Lower leg skin (tissue), 4 donors: Measurements from ENCODE around the gene LMO3. TPM values are rescaled to one million over a fixed set of nuclear protein-coding genes. Genes with fewer than 3 reads are reported as not detected.

Experiments used
- DNase-seq, 2 donors: peaks; one replicate each; pipeline ENCODE4 v3.0.0-alpha.2; 2019; ENCODE audit warnings: low spot score in 2 of 2
- H3K4me3 ChIP-seq: fragments of 200-600 bp; sonication (generic); 2 replicates; pipeline ENCODE4 v1.5.1; 2017; ENCODE audit warnings: mild to moderate bottlenecking, low read depth; ENCODE audit not compliant: poor library complexity, severe bottlenecking
- CTCF ChIP-seq, 3 donors: fragments of 450-650 bp; IDR thresholded peaks; one replicate each; pipeline ENCODE4 v1.5.1; 2016; ENCODE audit warnings: antibody characterized with exemption in 3 of 3, mild to moderate bottlenecking in 3 of 3, moderate library complexity in 2 of 3
- POLR2A ChIP-seq, 2 donors: fragments of 450-650 bp; IDR thresholded peaks; one replicate each; pipeline ENCODE4 v1.6.1; 2016 to 2017; ENCODE audit warnings: antibody characterized with exemption in 2 of 2, mild to moderate bottlenecking in 1 of 2, moderate library complexity in 1 of 2
- WGBS, 2 donors: methylation state at CpG; one replicate each; pipeline ENCODE4 v1.1.5; 2018; 5-methylcytosine and 5-hydroxymethylcytosine counted together
- intact Hi-C: fragments of 100-400 bp; cut with DNase I; formaldehyde crosslinking; loops from one replicate; pipeline ENCODE4 v1.15.0; 2023; ENCODE audit warnings: low total_unique reads
- total RNA-seq, 4 donors: library from RNA; depleted of rRNA; stranded (reverse); fragments of >200 nt; gene quantifications; one replicate each; pipeline ENCODE4 v1.1.0, GENCODE V29; 2016

Gene LMO3
- total RNA-seq, 4 donors from 2014 or later, result 1.7 to 5.8 (median 3.4) TPM

GRCh38 chr12:16608946-16609539 is 3.1 kb upstream of the LMO3 start:
- intact Hi-C loops, result no loop called here
- TF ChIP-seq CTCF (IDR thresholded peaks at IDR 0.05), result no peak
- TF ChIP-seq POLR2A (IDR thresholded peaks at IDR 0.05), result no peak
- DNase-seq, result no peak
- no peak overlapping the region for H3K4me3 ChIP-seq
- WGBS, 2 donors, result 15 to 23% methylated on average over 9 of the region's 9 CpGs

GRCh38 chr12:16607906-16608775 is 2.2 kb upstream of the LMO3 start:
- no peak for TF ChIP-seq POLR2A (IDR thresholded peaks at IDR 0.05)
- TF ChIP-seq CTCF (IDR thresholded peaks at IDR 0.05), result no peak
- intact Hi-C loops, result no loop called here
- H3K4me3 ChIP-seq, result no peak overlapping the region
- no peak for DNase-seq
- 59 to 73% methylated on average over 11 of the region's 11 CpGs for WGBS, 2 donors

- 62 to 67% methylated on average over 6 of the region's 6 CpGs for WGBS, 2 donors
- intact Hi-C loops, result no loop called here
- no peak for DNase-seq
- no peak overlapping the region for H3K4me3 ChIP-seq
- TF ChIP-seq POLR2A (IDR thresholded peaks at IDR 0.05), result no peak
- TF ChIP-seq CTCF (IDR thresholded peaks at IDR 0.05), result no peak
Measured at GRCh38 chr12:16606991-16607390, 1.0 kb upstream of the LMO3 start.

- H3K4me3 ChIP-seq, result peak overlapping the region; percentile 10
- peak in 1 of 2 donors; percentile 86 for DNase-seq
- TF ChIP-seq CTCF (IDR thresholded peaks at IDR 0.05), result no peak
- no peak for TF ChIP-seq POLR2A (IDR thresholded peaks at IDR 0.05)
- intact Hi-C loops, result no loop called here
- WGBS, 2 donors, result 1 to 2% methylated on average over 26 of the region's 26 CpGs
Measured at GRCh38 chr12:16606201-16606849, 363 bp upstream of the LMO3 start.

- WGBS, 2 donors, result 0 to 1% methylated on average over 23 of the region's 23 CpGs
- intact Hi-C loops, result no loop called here
- no peak for DNase-seq
- peak overlapping the region; percentile 10 for H3K4me3 ChIP-seq
- TF ChIP-seq POLR2A (IDR thresholded peaks at IDR 0.05) (no peak), CTCF (IDR thresholded peaks at IDR 0.05) (no peak)
Measured at GRCh38 chr12:16605642-16606116, 283 bp downstream of the LMO3 start.
